ENCODE measurements around the gene GABPB2. TPM values are rescaled to one million over a fixed set of nuclear protein-coding genes. Genes with fewer than 3 reads are reported as not detected.

The GABPB2 gene
- total and polyA plus RNA-seq, 2 experiments from 2014 or later: 0.98 to 12.9 TPM

DNA sequence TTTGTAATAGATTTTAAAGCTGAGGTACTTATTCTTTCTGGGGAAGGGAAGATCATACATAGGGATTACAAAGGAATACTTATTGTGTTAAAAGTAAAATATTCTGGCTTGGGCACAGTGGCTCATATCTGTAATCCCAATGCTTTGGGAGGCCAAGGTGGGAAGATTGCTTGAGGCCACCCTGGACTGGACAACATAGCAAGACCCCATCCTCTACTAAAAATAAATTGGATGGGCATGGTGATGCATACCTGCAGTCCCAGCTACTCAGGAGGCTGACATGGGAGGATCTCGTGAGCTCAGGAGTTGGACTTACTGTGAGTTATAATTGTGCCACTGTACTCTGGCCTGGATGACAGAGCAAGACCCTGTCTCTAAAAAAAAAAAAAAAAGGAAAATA lies 27.6 kb downstream of the GABPB2 start:
- Histone ChIP-seq H3K27me3 (no peaks in the 10 kb centered on the region), H3K4me2 (no peak overlapping the region), H3K4me3 (no peak overlapping the region), H2AFZ (no peak overlapping the region), H3K36me3 (replicated peaks; ENCODE audit: insufficient read depth, low read depth) (no peaks in the 10 kb centered on the region), H3K27ac (no peak overlapping the region), H3K9me3 (ENCODE audit: low read depth) (no peaks in the 10 kb centered on the region), H3K4me1 (ENCODE audit: insufficient read depth) (no peaks in the 10 kb centered on the region), H4K20me1 (ENCODE audit: insufficient read depth, poor library complexity, severe bottlenecking) (no peaks in the 10 kb centered on the region), H3K9me2 (replicated peaks; ENCODE audit: insufficient read depth) (no peaks in the 10 kb centered on the region), H3K79me2 (no peaks in the 10 kb centered on the region)
- 100% methylated on average over 1 of the region's 1 CpG for WGBS (ENCODE audit: low lambda C conversion rate, missing lambda C conversion rate)
- no peak for DNase-seq (ENCODE audit: low spot score)
- TF ChIP-seq EZH2 (IDR thresholded peaks at IDR 0.05; ENCODE audit: borderline replicate concordance): no peak
- TF ChIP-seq, protein P1, sequence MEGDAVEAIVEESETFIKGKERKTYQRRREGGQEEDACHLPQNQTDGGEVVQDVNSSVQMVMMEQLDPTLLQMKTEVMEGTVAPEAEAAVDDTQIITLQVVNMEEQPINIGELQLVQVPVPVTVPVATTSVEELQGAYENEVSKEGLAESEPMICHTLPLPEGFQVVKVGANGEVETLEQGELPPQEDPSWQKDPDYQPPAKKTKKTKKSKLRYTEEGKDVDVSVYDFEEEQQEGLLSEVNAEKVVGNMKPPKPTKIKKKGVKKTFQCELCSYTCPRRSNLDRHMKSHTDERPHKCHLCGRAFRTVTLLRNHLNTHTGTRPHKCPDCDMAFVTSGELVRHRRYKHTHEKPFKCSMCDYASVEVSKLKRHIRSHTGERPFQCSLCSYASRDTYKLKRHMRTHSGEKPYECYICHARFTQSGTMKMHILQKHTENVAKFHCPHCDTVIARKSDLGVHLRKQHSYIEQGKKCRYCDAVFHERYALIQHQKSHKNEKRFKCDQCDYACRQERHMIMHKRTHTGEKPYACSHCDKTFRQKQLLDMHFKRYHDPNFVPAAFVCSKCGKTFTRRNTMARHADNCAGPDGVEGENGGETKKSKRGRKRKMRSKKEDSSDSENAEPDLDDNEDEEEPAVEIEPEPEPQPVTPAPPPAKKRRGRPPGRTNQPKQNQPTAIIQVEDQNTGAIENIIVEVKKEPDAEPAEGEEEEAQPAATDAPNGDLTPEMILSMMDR (IDR thresholded peaks at IDR 0.05; ENCODE audit: poor library complexity): no peak
- no peak for TF ChIP-seq EZH2phosphoT487 (IDR thresholded peaks at IDR 0.05; ENCODE audit: low read depth, severe bottlenecking, unreplicated experiment)

DNA sequence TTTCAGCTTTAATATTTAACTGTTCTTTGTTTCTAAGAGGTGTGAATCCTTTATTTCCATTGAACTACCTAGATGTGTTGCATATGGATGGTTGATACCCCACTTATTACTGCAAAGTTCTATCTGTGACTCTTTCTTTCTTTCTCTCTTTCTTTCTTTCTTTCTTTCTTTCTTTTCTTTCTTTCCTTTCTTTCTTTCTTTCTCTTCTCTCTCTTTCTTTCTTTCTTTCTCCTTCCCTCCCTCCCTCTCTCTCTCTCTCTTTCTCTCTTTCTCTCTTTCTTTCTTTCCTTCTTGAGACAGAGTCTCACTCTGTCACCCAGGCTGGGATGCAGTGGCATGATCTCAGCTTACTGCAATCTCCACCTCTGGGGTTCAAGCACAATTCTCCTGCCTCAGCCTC lies 34.1 kb downstream of the GABPB2 start:
- no peak for TF ChIP-seq EZH2phosphoT487 (IDR thresholded peaks at IDR 0.05; ENCODE audit: low read depth, severe bottlenecking, unreplicated experiment)
- TF ChIP-seq, protein P1 (IDR thresholded peaks at IDR 0.05; ENCODE audit: poor library complexity): no peak
- no peaks in the 10 kb centered on the region for H4K20me1 ChIP-seq (ENCODE audit: insufficient read depth, poor library complexity, severe bottlenecking)
- H3K27me3 ChIP-seq: no peaks in the 10 kb centered on the region

GRCh38 chr1:151106894-151107293 lies 36.3 kb downstream of the GABPB2 start:
- no peaks in the 10 kb centered on the region for H3K36me3 ChIP-seq (replicated peaks; ENCODE audit: insufficient read depth, low read depth)
- TF ChIP-seq EZH2phosphoT487 (IDR thresholded peaks at IDR 0.05; ENCODE audit: low read depth, severe bottlenecking, unreplicated experiment): no peak
- TF ChIP-seq, protein P1 (IDR thresholded peaks at IDR 0.05; ENCODE audit: poor library complexity): no peak
- H3K9me2 ChIP-seq (replicated peaks; ENCODE audit: insufficient read depth): no peaks in the 10 kb centered on the region
- no peaks in the 10 kb centered on the region for H3K27me3 ChIP-seq
- H3K4me1 ChIP-seq (ENCODE audit: insufficient read depth): no peaks in the 10 kb centered on the region
- no peaks in the 10 kb centered on the region for H4K20me1 ChIP-seq (ENCODE audit: insufficient read depth, poor library complexity, severe bottlenecking)
- no peak overlapping the region for H2AFZ ChIP-seq
- no peaks in the 10 kb centered on the region for H3K9me3 ChIP-seq (ENCODE audit: low read depth)
- no peak overlapping the region for H3K4me3 ChIP-seq
- WGBS (ENCODE audit: low lambda C conversion rate, missing lambda C conversion rate): 86% methylated on average over 2 of the region's 2 CpGs
- no peaks in the 10 kb centered on the region for H3K79me2 ChIP-seq
- H3K27ac ChIP-seq: no peak overlapping the region
- H3K4me2 ChIP-seq: no peak overlapping the region
- no peak for DNase-seq (ENCODE audit: low spot score)

More for the DNA sequence above, 34.1 kb downstream of the GABPB2 start:
- H3K4me3 ChIP-seq: no peak overlapping the region
- no peak overlapping the region for H3K4me2 ChIP-seq
- H3K79me2 ChIP-seq: no peaks in the 10 kb centered on the region
- no peaks in the 10 kb centered on the region for H3K4me1 ChIP-seq (ENCODE audit: insufficient read depth)
- no peak overlapping the region for H3K27ac ChIP-seq
- H3K9me3 ChIP-seq (ENCODE audit: low read depth): no peaks in the 10 kb centered on the region
- no peak overlapping the region for H2AFZ ChIP-seq
- no peaks in the 10 kb centered on the region for H3K36me3 ChIP-seq (replicated peaks; ENCODE audit: insufficient read depth, low read depth)
- no peak for DNase-seq (ENCODE audit: low spot score)
- no peaks in the 10 kb centered on the region for H3K9me2 ChIP-seq (replicated peaks; ENCODE audit: insufficient read depth)

- H3K79me2 ChIP-seq: no peaks in the 10 kb centered on the region
- H4K20me1 ChIP-seq (ENCODE audit: insufficient read depth, poor library complexity, severe bottlenecking): no peaks in the 10 kb centered on the region
- 91% methylated on average over 5 of the region's 5 CpGs for WGBS (ENCODE audit: low lambda C conversion rate, missing lambda C conversion rate)
- H3K36me3 ChIP-seq (replicated peaks; ENCODE audit: insufficient read depth, low read depth): no peaks in the 10 kb centered on the region
- no peaks in the 10 kb centered on the region for H3K27me3 ChIP-seq
- no peak overlapping the region for H3K4me2 ChIP-seq
- H3K4me1 ChIP-seq (ENCODE audit: insufficient read depth): no peaks in the 10 kb centered on the region
- no peaks in the 10 kb centered on the region for H3K9me3 ChIP-seq (ENCODE audit: low read depth)
- TF ChIP-seq EZH2phosphoT487 (IDR thresholded peaks at IDR 0.05; ENCODE audit: low read depth, severe bottlenecking, unreplicated experiment): no peak
- TF ChIP-seq EZH2 (IDR thresholded peaks at IDR 0.05; ENCODE audit: borderline replicate concordance): no peak
- TF ChIP-seq, protein P1 (IDR thresholded peaks at IDR 0.05; ENCODE audit: poor library complexity): no peak
- H3K9me2 ChIP-seq (replicated peaks; ENCODE audit: insufficient read depth): no peaks in the 10 kb centered on the region
- DNase-seq (ENCODE audit: low spot score): no peak
- no peak overlapping the region for H2AFZ ChIP-seq
- H3K4me3 ChIP-seq: no peak overlapping the region
- no peak overlapping the region for H3K27ac ChIP-seq
These were observed 37.8 kb downstream of the GABPB2 start for GRCh38 chr1:151108331-151108730.

Measured in hepatocyte (in vitro differentiated cells).